ENCODE measurements around the gene EEA1. TPM values are rescaled to one million over a fixed set of nuclear protein-coding genes. Genes with fewer than 3 reads are reported as not detected.

The EEA1 gene
- total RNA-seq, 4 donors from 2014 or later, result 18.6 to 28.7 (median 20.8) TPM

- Histone ChIP-seq H3K4me3 (no peak overlapping the region), H3K27ac (no peak overlapping the region), H3K36me3 (no peaks in the 10 kb centered on the region), H3K4me1 (no peaks in the 10 kb centered on the region), H3K9me3 (no peaks in the 10 kb centered on the region), H3K27me3 (no peaks in the 10 kb centered on the region)
- intact Hi-C loops (cut with DNase I; ENCODE audit: low total_unique reads) (no loop called here), in situ Hi-C loops (cut with MboI; ENCODE audit: low sequenced_read_pairs in 4 of 4) (loop anchor here in 1 of 4 donors (25.0 kb wide), 1 partner anchor 156 kb away; no protein-coding TSS in a partner anchor)
- ATAC-seq (no peak), DNase-seq (no peak)
- TF ChIP-seq CTCF (IDR thresholded peaks at IDR 0.05 in 4 of 5, conservative IDR thresholded peaks at IDR 0.05 in 1 of 5), result no peak
- no peak for TF ChIP-seq POLR2A (IDR thresholded peaks at IDR 0.05)
Measured at GRCh38 chr12:92943482-92944250, 14.6 kb upstream of the EEA1 start.

GRCh38 chr12:92942905-92943304 lies 13.8 kb upstream of the EEA1 start:
- H3K9me3 ChIP-seq, result no peaks in the 10 kb centered on the region
- in situ Hi-C loops (cut with MboI; ENCODE audit: low sequenced_read_pairs in 4 of 4) (loop anchor here in 1 of 4 donors (25.0 kb wide), 1 partner anchor 156 kb away; no protein-coding TSS in a partner anchor), intact Hi-C loops (cut with DNase I; ENCODE audit: low total_unique reads) (no loop called here)
- DNase-seq (no peak), ATAC-seq (no peak)
- TF ChIP-seq POLR2A (IDR thresholded peaks at IDR 0.05), result no peak
- TF ChIP-seq CTCF (IDR thresholded peaks at IDR 0.05 in 4 of 5, conservative IDR thresholded peaks at IDR 0.05 in 1 of 5), result no peak
- no peak overlapping the region for H3K4me3 ChIP-seq
- H3K27ac ChIP-seq, result no peak overlapping the region
- H3K27me3 ChIP-seq, result no peaks in the 10 kb centered on the region
- H3K36me3 ChIP-seq, result no peaks in the 10 kb centered on the region
- H3K4me1 ChIP-seq, result no peaks in the 10 kb centered on the region

- Histone ChIP-seq H3K4me1 (no peaks in the 10 kb centered on the region), H3K27me3 (no peaks in the 10 kb centered on the region), H3K36me3 (no peaks in the 10 kb centered on the region), H3K27ac (no peak overlapping the region), H3K9me3 (no peaks in the 10 kb centered on the region), H3K4me3 (no peak overlapping the region)
- in situ Hi-C loops (cut with MboI; ENCODE audit: low sequenced_read_pairs in 4 of 4) (loop anchor here in 1 of 4 donors (25.0 kb wide), 1 partner anchor 152 kb away; no protein-coding TSS in a partner anchor), intact Hi-C loops (cut with DNase I; ENCODE audit: low total_unique reads) (no loop called here)
- no peak for ATAC-seq
- TF ChIP-seq CTCF (IDR thresholded peaks at IDR 0.05 in 4 of 5, conservative IDR thresholded peaks at IDR 0.05 in 1 of 5) (no peak), POLR2A (IDR thresholded peaks at IDR 0.05) (no peak)
- no peak for DNase-seq
Measured at GRCh38 chr12:92939116-92939515, 10.0 kb upstream of the EEA1 start.

GRCh38 chr12:92938638-92939037 lies 9.5 kb upstream of the EEA1 start:
- Histone ChIP-seq H3K27me3 (no peaks in the 10 kb centered on the region), H3K27ac (no peak overlapping the region), H3K36me3 (no peaks in the 10 kb centered on the region), H3K4me1 (no peaks in the 10 kb centered on the region), H3K9me3 (no peaks in the 10 kb centered on the region), H3K4me3 (no peak overlapping the region)
- in situ Hi-C loops (cut with MboI; ENCODE audit: low sequenced_read_pairs in 4 of 4), result loop anchor here in 1 of 4 donors (25.0 kb wide), 1 partner anchor 151 kb away; no protein-coding TSS in a partner anchor
- TF ChIP-seq POLR2A (IDR thresholded peaks at IDR 0.05), result no peak
- intact Hi-C loops (cut with DNase I; ENCODE audit: low total_unique reads), result no loop called here
- no peak for DNase-seq
- no peak for ATAC-seq

GRCh38 chr12:92938018-92938417 lies 8.9 kb upstream of the EEA1 start:
- in situ Hi-C loops (cut with MboI; ENCODE audit: low sequenced_read_pairs in 4 of 4), result loop anchor here in 1 of 4 donors (25.0 kb wide), 1 partner anchor 151 kb away; no protein-coding TSS in a partner anchor
- H3K36me3 ChIP-seq, result no peaks in the 10 kb centered on the region
- H3K4me3 ChIP-seq, result no peak overlapping the region
- no peaks in the 10 kb centered on the region for H3K4me1 ChIP-seq
- H3K27me3 ChIP-seq, result no peaks in the 10 kb centered on the region
- no peak for ATAC-seq
- DNase-seq, result no peak
- intact Hi-C loops (cut with DNase I; ENCODE audit: low total_unique reads), result no loop called here
- TF ChIP-seq CTCF (IDR thresholded peaks at IDR 0.05 in 4 of 5, conservative IDR thresholded peaks at IDR 0.05 in 1 of 5) (no peak), POLR2A (IDR thresholded peaks at IDR 0.05) (no peak)
- no peak overlapping the region for H3K27ac ChIP-seq
- H3K9me3 ChIP-seq, result no peaks in the 10 kb centered on the region

Data from gastrocnemius medialis (tissue), 4 donors.